H9 (cell line): ENCODE results near the gene LMO1. TPM values are rescaled to one million over a fixed set of nuclear protein-coding genes. Genes with fewer than 3 reads are reported as not detected.

Experiments
- DNase-seq: peaks from one replicate; pipeline ENCODE4 v3.0.0-alpha.2; 2017
- H2AFZ ChIP-seq: one replicate; pipeline ENCODE4 v1.6.1; 2013; ENCODE audit warnings: mild to moderate bottlenecking, low read length, control low read depth, moderate library complexity
- H2AK5ac ChIP-seq: 2 replicates; pipeline ENCODE4 v1.6.1; 2013; ENCODE audit warnings: low read length, control low read depth, mixed read lengths; ENCODE audit not compliant: insufficient read length
- H2BK120ac ChIP-seq: one replicate; pipeline ENCODE4 v1.6.1; 2013; ENCODE audit warnings: low read depth, mild to moderate bottlenecking, low read length, control low read depth, inconsistent platforms; ENCODE audit not compliant: poor library complexity, severe bottlenecking
- H2BK12ac ChIP-seq: 2 replicates; pipeline ENCODE4 v1.6.1; 2013; ENCODE audit warnings: low read length, control low read depth, mixed read lengths, low read depth; ENCODE audit not compliant: insufficient read length
- H2BK15ac ChIP-seq: 2 replicates; pipeline ENCODE4 v1.6.1; 2013; ENCODE audit warnings: low read depth, low read length, control low read depth
- H2BK20ac ChIP-seq: one replicate; pipeline ENCODE4 v1.6.1; 2013; ENCODE audit warnings: low read depth, mild to moderate bottlenecking, low read length, control low read depth, inconsistent platforms; ENCODE audit not compliant: poor library complexity, severe bottlenecking
- H2BK5ac ChIP-seq: 2 replicates; pipeline ENCODE4 v1.6.1; 2013; ENCODE audit warnings: low read length, control low read depth, mixed read lengths; ENCODE audit not compliant: insufficient read length
- H3K14ac ChIP-seq: 2 replicates; pipeline ENCODE4 v1.6.1; 2013; ENCODE audit warnings: low read length, control low read depth; ENCODE audit not compliant: insufficient read depth
- H3K18ac ChIP-seq: 2 replicates; pipeline ENCODE4 v1.6.1; 2013; ENCODE audit warnings: low read depth, mild to moderate bottlenecking, mixed read lengths, low read length, control low read depth; ENCODE audit not compliant: insufficient read length
- H3K23ac ChIP-seq: 2 replicates; pipeline ENCODE4 v1.6.1; 2013; ENCODE audit warnings: low read length, control low read depth, mixed read lengths, low read depth; ENCODE audit not compliant: insufficient read length
- H3K23me2 ChIP-seq: 2 replicates; pipeline ENCODE4 v1.6.1; 2013; ENCODE audit warnings: low read depth, mild to moderate bottlenecking, mixed read lengths, low read length, control low read depth; ENCODE audit not compliant: insufficient read length, poor library complexity, severe bottlenecking
- H3K27ac ChIP-seq: 2 replicates; pipeline ENCODE4 v1.5.1; 2013; ENCODE audit warnings: low read length, control low read depth, mixed read lengths, low read depth; ENCODE audit not compliant: insufficient read length
- H3K27me3 ChIP-seq: 2 replicates; pipeline ENCODE4 v1.6.1; 2013; ENCODE audit warnings: low read length, control low read depth, inconsistent platforms; ENCODE audit not compliant: insufficient read depth
- H3K4ac ChIP-seq: 2 replicates; pipeline ENCODE4 v1.6.1; 2013; ENCODE audit warnings: low read depth, mild to moderate bottlenecking, control low read depth, inconsistent platforms, low read length, moderate library complexity
- H3K4me1 ChIP-seq: 2 replicates; pipeline ENCODE4 v1.6.1; 2013; ENCODE audit warnings: low read length, control low read depth, inconsistent platforms; ENCODE audit not compliant: insufficient read depth
- H3K4me2 ChIP-seq: 2 replicates; pipeline ENCODE4 v1.6.1; 2013; ENCODE audit warnings: low read length, control low read depth, mixed read lengths; ENCODE audit not compliant: insufficient read length, insufficient read depth
- H3K56ac ChIP-seq: 2 replicates; pipeline ENCODE4 v1.6.1; 2013; ENCODE audit warnings: low read depth, mild to moderate bottlenecking, mixed read lengths, low read length, control low read depth; ENCODE audit not compliant: insufficient read length
- H3K79me1 ChIP-seq: 2 replicates; pipeline ENCODE4 v1.6.1; 2013; ENCODE audit warnings: low read depth, mild to moderate bottlenecking, moderate library complexity, low read length, control low read depth, inconsistent platforms; ENCODE audit not compliant: insufficient read depth, poor library complexity, severe bottlenecking
- H3K79me2 ChIP-seq: 2 replicates; pipeline ENCODE4 v1.6.1; 2013; ENCODE audit warnings: low read length, control low read depth, inconsistent platforms; ENCODE audit not compliant: insufficient read depth
- H3K9ac ChIP-seq: 2 replicates; pipeline ENCODE4 v1.6.1; 2013; ENCODE audit warnings: low read length, control low read depth, mixed read lengths; ENCODE audit not compliant: insufficient read length; ENCODE audit errors: extremely low read depth
- H3K9me3 ChIP-seq: one replicate; pipeline ENCODE4 v1.6.1; 2013; ENCODE audit warnings: low read depth, low read length, inconsistent platforms; ENCODE audit not compliant: control insufficient read depth
- H3T11ph ChIP-seq: one replicate; pipeline ENCODE4 v1.6.1; 2013; ENCODE audit warnings: mild to moderate bottlenecking, low read length, control low read depth, inconsistent platforms
- H4K20me1 ChIP-seq: one replicate; pipeline ENCODE4 v1.6.1; 2013; ENCODE audit not compliant: control insufficient read depth, insufficient read length, insufficient read depth
- H4K5ac ChIP-seq: 2 replicates; pipeline ENCODE4 v1.6.1; 2013; ENCODE audit warnings: low read depth, mild to moderate bottlenecking, mixed read lengths, low read length, control low read depth; ENCODE audit not compliant: insufficient read length
- H4K8ac ChIP-seq: replicated peaks from 2 replicates; pipeline ENCODE4 v1.6.1; 2013; ENCODE audit warnings: low read length, control low read depth, mixed read lengths, low read depth; ENCODE audit not compliant: insufficient read length
- H4K91ac ChIP-seq: 2 replicates; pipeline ENCODE4 v1.6.1; 2013; ENCODE audit warnings: low read depth, mild to moderate bottlenecking, moderate library complexity, mixed read lengths, low read length, control low read depth; ENCODE audit not compliant: insufficient read length
- H3K27ac Mint-ChIP-seq, 3 experiments: 2 replicates in 2 of 3; 3 replicates in 1 of 3; pipeline ENCODE4 v1.8.0; 2020 to 2021; ENCODE audit warnings: mixed read lengths in 3 of 3, mild to moderate bottlenecking in 1 of 3, moderate library complexity in 1 of 3
- H3K27me3 Mint-ChIP-seq: 2 replicates; pipeline ENCODE4 v1.8.0; 2021; ENCODE audit warnings: low read depth, mild to moderate bottlenecking, moderate library complexity, mixed read lengths
- H3K36me3 Mint-ChIP-seq, 3 experiments: 2 replicates in 2 of 3; 3 replicates in 1 of 3; pipeline ENCODE4 v1.8.0; 2020 to 2021; ENCODE audit warnings: low read depth in 3 of 3, mixed read lengths in 3 of 3; ENCODE audit not compliant: insufficient read depth in 1 of 3
- H3K4me1 Mint-ChIP-seq, 2 experiments: 2 replicates each; pipeline ENCODE4 v1.8.0; 2020; ENCODE audit warnings: mixed read lengths in 2 of 2
- H3K4me3 Mint-ChIP-seq, 2 experiments: 2 replicates in 1 of 2; 3 replicates in 1 of 2; pipeline ENCODE4 v1.8.0; 2020 to 2021; ENCODE audit warnings: mild to moderate bottlenecking in 2 of 2, mixed read lengths in 2 of 2, moderate library complexity in 1 of 2
- H3K9me3 Mint-ChIP-seq, 2 experiments: 2 replicates in 1 of 2; 3 replicates in 1 of 2; pipeline ENCODE4 v1.8.0; 2020; ENCODE audit warnings: mild to moderate bottlenecking in 2 of 2, mixed read lengths in 2 of 2, moderate library complexity in 1 of 2
- WGBS: extraction: QIAGEN DNeasy Blood & Tissue Kit; methylation state at CpG from one replicate; pipeline ENCODE4 v1.1.7; 2013; ENCODE audit warnings: missing lambda C conversion rate, low lambda C conversion rate, mixed read lengths; ENCODE audit not compliant: insufficient read length; ENCODE audit errors: extremely low coverage; 5-methylcytosine and 5-hydroxymethylcytosine counted together
- total RNA-seq: library from RNA; stranded (reverse); gene quantifications from 2 replicates; pipeline ENCODE4 v1.2.1, GENCODE V29; 2021
- TF ChIP-seq, protein P1 (sequence below): fragments of 200-600 bp; sonication (generic); conservative IDR thresholded peaks from 3 replicates; pipeline ENCODE4 v1.8.0; 2021; ENCODE audit warnings: antibody characterized with exemption, mild to moderate bottlenecking

Gene LMO1
- total RNA-seq, 1 experiment from 2014 or later, result 0.50 TPM

DNA sequence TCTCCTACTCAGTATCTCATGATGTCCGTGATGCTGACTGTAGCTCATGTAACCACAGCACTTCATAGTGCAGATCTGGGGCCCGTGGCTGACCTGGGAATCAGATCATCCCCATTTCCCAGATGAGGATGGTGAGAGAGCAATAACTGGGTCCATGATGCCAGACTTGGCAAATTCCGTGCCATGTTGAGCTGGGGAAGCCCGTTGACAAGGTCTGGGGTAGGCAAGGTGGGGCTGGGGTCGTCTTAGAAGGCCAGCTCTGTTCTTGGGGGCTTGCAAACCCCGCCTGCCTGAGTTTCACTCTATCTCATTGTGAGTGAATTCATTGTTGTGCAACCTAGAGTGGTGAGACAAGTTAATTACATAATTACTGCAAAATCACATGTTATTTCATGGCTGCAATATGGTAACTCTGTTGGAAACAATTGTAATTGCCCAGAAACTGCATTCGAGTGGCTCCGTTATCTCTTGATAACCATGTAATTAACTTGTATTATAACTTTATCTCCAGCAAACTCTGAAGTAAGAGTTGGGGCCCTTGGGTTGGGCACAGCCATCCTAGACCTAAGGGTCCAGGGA is 41.7 kb downstream of the LMO1 start:
- no peak overlapping the region for H3K4ac ChIP-seq
- WGBS, result no CpG with 5 or more reads among the region's 8 CpGs

More for the DNA sequence above, 41.7 kb downstream of the LMO1 start:
- no peak overlapping the region for H3K23ac ChIP-seq
- no peak overlapping the region for H3K27ac ChIP-seq
- no peaks in the 10 kb centered on the region for H3K23me2 ChIP-seq
- no peaks in the 10 kb centered on the region for H3K79me1 ChIP-seq
- no peak overlapping the region for H2BK5ac ChIP-seq
- H4K5ac ChIP-seq, result no peak overlapping the region
- H3K4me1 ChIP-seq, result no peaks in the 10 kb centered on the region
- no peak overlapping the region for H3K9ac ChIP-seq
- no peaks in the 10 kb centered on the region for H3K36me3 Mint-ChIP-seq
- no peaks in the 10 kb centered on the region for H3K27me3 ChIP-seq
- no peak overlapping the region for H3T11ph ChIP-seq
- H3K18ac ChIP-seq, result no peak overlapping the region
- no peaks in the 10 kb centered on the region for H3K79me2 ChIP-seq
- no peaks in the 10 kb centered on the region for H3K9me3 Mint-ChIP-seq
- H4K8ac ChIP-seq, result no peak overlapping the region
- no peak overlapping the region for H3K4me3 Mint-ChIP-seq
- H3K4me2 ChIP-seq, result no peak overlapping the region
- no peak overlapping the region for H2BK20ac ChIP-seq
- DNase-seq, result no peak
- H3K4me1 Mint-ChIP-seq, result peaks cover 21 to 33% of the 10 kb centered on the region in 2 experiments
- H2AFZ ChIP-seq, result no peak overlapping the region
- no peak overlapping the region for H3K56ac ChIP-seq
- H2BK12ac ChIP-seq, result no peak overlapping the region
- no peak overlapping the region for H2BK120ac ChIP-seq
- no peak overlapping the region for H2AK5ac ChIP-seq
- H2BK15ac ChIP-seq, result no peak overlapping the region
- no peaks in the 10 kb centered on the region for H4K20me1 ChIP-seq
- no peak overlapping the region for H4K91ac ChIP-seq
- H3K27ac Mint-ChIP-seq, result peak overlapping the region in 1 of 3 experiments; percentile 59; a peak in 1 of 7 replicates
- peaks cover 9% of the 10 kb centered on the region for H3K27me3 Mint-ChIP-seq
- no peaks in the 10 kb centered on the region for H3K9me3 ChIP-seq
- H3K14ac ChIP-seq, result no peak overlapping the region; the same call in 1 of the 2 replicates
- TF ChIP-seq, protein P1, sequence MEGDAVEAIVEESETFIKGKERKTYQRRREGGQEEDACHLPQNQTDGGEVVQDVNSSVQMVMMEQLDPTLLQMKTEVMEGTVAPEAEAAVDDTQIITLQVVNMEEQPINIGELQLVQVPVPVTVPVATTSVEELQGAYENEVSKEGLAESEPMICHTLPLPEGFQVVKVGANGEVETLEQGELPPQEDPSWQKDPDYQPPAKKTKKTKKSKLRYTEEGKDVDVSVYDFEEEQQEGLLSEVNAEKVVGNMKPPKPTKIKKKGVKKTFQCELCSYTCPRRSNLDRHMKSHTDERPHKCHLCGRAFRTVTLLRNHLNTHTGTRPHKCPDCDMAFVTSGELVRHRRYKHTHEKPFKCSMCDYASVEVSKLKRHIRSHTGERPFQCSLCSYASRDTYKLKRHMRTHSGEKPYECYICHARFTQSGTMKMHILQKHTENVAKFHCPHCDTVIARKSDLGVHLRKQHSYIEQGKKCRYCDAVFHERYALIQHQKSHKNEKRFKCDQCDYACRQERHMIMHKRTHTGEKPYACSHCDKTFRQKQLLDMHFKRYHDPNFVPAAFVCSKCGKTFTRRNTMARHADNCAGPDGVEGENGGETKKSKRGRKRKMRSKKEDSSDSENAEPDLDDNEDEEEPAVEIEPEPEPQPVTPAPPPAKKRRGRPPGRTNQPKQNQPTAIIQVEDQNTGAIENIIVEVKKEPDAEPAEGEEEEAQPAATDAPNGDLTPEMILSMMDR, result no peak
